Measurements from ENCODE around the gene RAI14. TPM values are rescaled to one million over a fixed set of nuclear protein-coding genes. Genes with fewer than 3 reads are reported as not detected.

Gene RAI14
- total RNA-seq, 6 experiments from 2014 or later: 256 to 360 (median 323) TPM

- H3K36me3 Mint-ChIP-seq (ENCODE audit: low read depth): peaks cover 48% of the 10 kb centered on the region
These were observed 148.0 kb downstream of the RAI14 start for GRCh38 chr5:34803974-34804732.

GRCh38 chr5:34804913-34805312, 148.8 kb downstream of the RAI14 start:
- TF ChIP-seq, protein P1, sequence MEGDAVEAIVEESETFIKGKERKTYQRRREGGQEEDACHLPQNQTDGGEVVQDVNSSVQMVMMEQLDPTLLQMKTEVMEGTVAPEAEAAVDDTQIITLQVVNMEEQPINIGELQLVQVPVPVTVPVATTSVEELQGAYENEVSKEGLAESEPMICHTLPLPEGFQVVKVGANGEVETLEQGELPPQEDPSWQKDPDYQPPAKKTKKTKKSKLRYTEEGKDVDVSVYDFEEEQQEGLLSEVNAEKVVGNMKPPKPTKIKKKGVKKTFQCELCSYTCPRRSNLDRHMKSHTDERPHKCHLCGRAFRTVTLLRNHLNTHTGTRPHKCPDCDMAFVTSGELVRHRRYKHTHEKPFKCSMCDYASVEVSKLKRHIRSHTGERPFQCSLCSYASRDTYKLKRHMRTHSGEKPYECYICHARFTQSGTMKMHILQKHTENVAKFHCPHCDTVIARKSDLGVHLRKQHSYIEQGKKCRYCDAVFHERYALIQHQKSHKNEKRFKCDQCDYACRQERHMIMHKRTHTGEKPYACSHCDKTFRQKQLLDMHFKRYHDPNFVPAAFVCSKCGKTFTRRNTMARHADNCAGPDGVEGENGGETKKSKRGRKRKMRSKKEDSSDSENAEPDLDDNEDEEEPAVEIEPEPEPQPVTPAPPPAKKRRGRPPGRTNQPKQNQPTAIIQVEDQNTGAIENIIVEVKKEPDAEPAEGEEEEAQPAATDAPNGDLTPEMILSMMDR (IDR thresholded peaks at IDR 0.05): no peak
- no peak overlapping the region for H3K4me3 Mint-ChIP-seq
- peak overlapping the region; percentile 29 for H3K27ac Mint-ChIP-seq
- H3K36me3 Mint-ChIP-seq (ENCODE audit: low read depth): peaks cover 43% of the 10 kb centered on the region
- H3K4me1 Mint-ChIP-seq (ENCODE audit: low read depth): peaks cover 9% of the 10 kb centered on the region; the same call in 1 of the 2 replicates
- H3K27me3 Mint-ChIP-seq (ENCODE audit: insufficient read depth): peaks cover 9% of the 10 kb centered on the region
- H3K9me3 Mint-ChIP-seq: no peaks in the 10 kb centered on the region
- no peak for DNase-seq

More at GRCh38 chr5:34803974-34804732, 148.0 kb downstream of the RAI14 start:
- TF ChIP-seq, protein P1 (IDR thresholded peaks at IDR 0.05): no peak
- DNase-seq: no peak
- no peaks in the 10 kb centered on the region for H3K9me3 Mint-ChIP-seq
- H3K4me3 Mint-ChIP-seq: no peak overlapping the region
- peak overlapping the region; percentile 57 for H3K27ac Mint-ChIP-seq
- peaks cover 9% of the 10 kb centered on the region for H3K27me3 Mint-ChIP-seq (ENCODE audit: insufficient read depth)
- peaks cover 9% of the 10 kb centered on the region; the same call in 1 of the 2 replicates for H3K4me1 Mint-ChIP-seq (ENCODE audit: low read depth)

DNA sequence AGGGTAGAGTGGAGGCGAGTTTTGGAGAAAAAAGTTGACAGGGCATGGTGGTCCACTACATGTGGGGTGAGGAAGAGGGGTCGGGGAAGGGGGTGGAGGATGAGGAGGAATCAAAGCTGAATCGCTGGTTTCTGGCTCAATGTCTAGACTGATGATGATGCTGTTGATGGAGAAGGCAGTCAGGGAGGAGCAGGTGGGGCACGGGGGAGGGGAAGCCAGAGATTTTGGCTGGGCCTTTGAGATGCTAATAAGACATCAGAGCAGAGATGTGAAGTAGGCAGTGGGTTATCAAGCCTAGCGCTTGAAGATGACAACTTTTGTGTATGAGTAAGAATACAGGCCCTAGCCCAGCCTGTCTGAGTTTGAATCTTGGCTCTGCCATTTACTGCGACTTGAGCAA, 150.4 kb downstream of the RAI14 start:
- peaks cover 21% of the 10 kb centered on the region for H3K4me1 Mint-ChIP-seq (ENCODE audit: low read depth)

GRCh38 chr5:34811706-34812105, 155.6 kb downstream of the RAI14 start:
- peaks cover 33% of the 10 kb centered on the region for H3K4me1 Mint-ChIP-seq (ENCODE audit: low read depth)
- peaks cover 2% of the 10 kb centered on the region for H3K27me3 Mint-ChIP-seq (ENCODE audit: insufficient read depth)
- H3K36me3 Mint-ChIP-seq (ENCODE audit: low read depth): peaks cover 28% of the 10 kb centered on the region
- H3K9me3 Mint-ChIP-seq: no peaks in the 10 kb centered on the region
- no peak for DNase-seq
- H3K27ac Mint-ChIP-seq: peak overlapping the region; percentile 10; the same call in 1 of the 2 replicates
- TF ChIP-seq, protein P1 (IDR thresholded peaks at IDR 0.05): no peak
- H3K4me3 Mint-ChIP-seq: no peak overlapping the region

More for the DNA sequence above, 150.4 kb downstream of the RAI14 start:
- DNase-seq: no peak
- H3K36me3 Mint-ChIP-seq (ENCODE audit: low read depth): peaks cover 34% of the 10 kb centered on the region
- H3K4me3 Mint-ChIP-seq: no peak overlapping the region
- peaks cover 9% of the 10 kb centered on the region for H3K27me3 Mint-ChIP-seq (ENCODE audit: insufficient read depth)
- H3K9me3 Mint-ChIP-seq: no peaks in the 10 kb centered on the region
- H3K27ac Mint-ChIP-seq: peak overlapping the region; percentile 25; the same call in 1 of the 2 replicates
- TF ChIP-seq, protein P1 (IDR thresholded peaks at IDR 0.05): no peak

GRCh38 chr5:34813509-34813908, 157.4 kb downstream of the RAI14 start:
- Mint-ChIP-seq H3K27me3 (ENCODE audit: insufficient read depth) (no peaks in the 10 kb centered on the region), H3K36me3 (ENCODE audit: low read depth) (peaks cover 37% of the 10 kb centered on the region), H3K4me3 (no peak overlapping the region), H3K4me1 (ENCODE audit: low read depth) (peaks cover 42% of the 10 kb centered on the region), H3K9me3 (no peaks in the 10 kb centered on the region), H3K27ac (peak overlapping the region; percentile 54)
- DNase-seq: no peak
- TF ChIP-seq, protein P1 (IDR thresholded peaks at IDR 0.05): no peak

Data from HFFc6 (cell line).